D721Med (cell line): ENCODE measurements around the gene PHACTR2.
"Not testable (repeated sequence)": the region's sequence is repeated elsewhere in the genome, so short reads cannot be mapped to it uniquely, and the experiment has no call there.

Source experiments
- DNase-seq: peaks from one replicate; pipeline ENCODE4 v3.0.0; 2011; ENCODE audit warnings: low spot score; ENCODE audit not compliant: insufficient read length
- FAIRE-seq: peaks from 2 replicates; lab custom pipeline; 2011; peaks lifted over from hg19 to GRCh38; lab: Jason Lieb, UNC
- CTCF ChIP-seq: IDR thresholded peaks from 2 replicates; pipeline ENCODE4 v1.5.1; 2012; ENCODE audit warnings: mild to moderate bottlenecking, control low read depth; ENCODE audit not compliant: insufficient read depth; ENCODE audit errors: missing control alignments

PHACTR2 gene

GRCh38 chr6:143664171-143664570 is 13.6 kb upstream of the PHACTR2 start:
- FAIRE-seq (no peak), DNase-seq (no peak)
- TF ChIP-seq CTCF: no peak

- not testable (repeated sequence) for FAIRE-seq, DNase-seq
Measured at GRCh38 chr6:143666007-143666406, 11.8 kb upstream of the PHACTR2 start.

- FAIRE-seq, DNase-seq: not testable (repeated sequence)
Measured at GRCh38 chr6:143669483-143669882, 8.3 kb upstream of the PHACTR2 start.

DNA sequence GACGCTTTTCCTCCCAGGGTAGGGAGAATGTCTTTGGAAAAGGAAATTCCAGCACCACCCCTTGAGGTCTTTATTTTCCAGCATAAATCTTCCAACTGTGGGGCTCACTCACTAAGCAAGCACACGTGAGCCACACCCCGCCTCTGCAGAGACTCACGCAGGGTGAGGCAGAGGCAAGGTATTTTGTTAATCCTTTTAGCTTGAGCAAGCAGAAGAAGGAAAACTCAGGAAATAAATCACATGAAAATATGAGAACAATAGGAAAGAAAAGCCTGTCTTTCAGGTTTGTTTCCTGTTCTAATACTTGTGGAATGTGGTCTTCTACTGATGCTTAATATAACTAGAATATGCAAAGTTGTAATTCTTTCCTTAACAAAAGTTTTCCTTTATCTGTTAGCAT is 4.1 kb upstream of the PHACTR2 start:
- no peak for TF ChIP-seq CTCF
- DNase-seq (no peak), FAIRE-seq (no peak)

- FAIRE-seq: no peak
- DNase-seq: no peak
- no peak for TF ChIP-seq CTCF
Measured at GRCh38 chr6:143674483-143675381, 3.0 kb upstream of the PHACTR2 start.

DNA sequence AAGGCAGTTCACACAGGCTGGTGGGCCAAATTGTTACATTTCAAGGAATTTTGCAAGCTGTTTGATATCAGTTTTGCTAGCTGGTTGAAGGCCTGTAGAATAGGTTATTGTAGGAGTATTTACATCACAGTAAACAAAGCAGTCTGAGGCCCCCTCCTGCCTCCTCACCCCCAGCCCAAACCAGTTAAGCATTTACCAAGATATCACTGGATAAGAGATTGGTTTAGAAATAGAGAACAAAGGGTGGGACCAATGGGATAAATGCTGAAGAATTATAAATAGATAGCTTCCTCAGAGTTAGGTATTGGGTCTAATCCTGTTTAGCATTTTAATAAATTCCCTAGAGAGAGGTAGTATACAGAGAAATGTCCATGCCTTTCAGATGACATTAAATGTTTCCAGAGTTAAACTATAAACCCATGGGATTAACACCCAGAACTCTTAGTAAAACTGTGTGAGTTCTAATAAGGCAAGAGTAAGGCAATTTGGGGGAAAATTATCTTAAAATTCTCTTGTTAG is 2.3 kb upstream of the PHACTR2 start:
- FAIRE-seq (no peak), DNase-seq (no peak)
- TF ChIP-seq CTCF: no peak

DNA sequence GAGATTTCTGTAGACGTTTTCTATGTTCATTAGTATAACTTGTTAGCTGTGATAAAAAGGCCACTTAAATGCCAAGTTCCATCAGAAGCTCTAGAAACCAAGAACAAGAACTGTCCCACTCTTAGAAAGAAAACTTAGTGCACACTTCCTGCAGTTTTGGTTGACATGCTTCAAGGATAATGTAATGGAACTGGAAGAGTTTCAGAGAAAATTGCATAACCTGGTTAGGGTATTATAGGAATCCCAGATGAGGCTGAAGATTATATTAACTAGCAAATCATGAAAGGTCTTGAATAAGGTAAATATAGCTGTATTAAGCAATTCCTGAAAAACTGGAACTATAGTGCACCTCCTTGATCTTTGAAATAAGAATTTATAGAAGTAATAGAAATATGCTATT is 1.8 kb upstream of the PHACTR2 start:
- DNase-seq: no peak
- FAIRE-seq: no peak

More for the DNA sequence above, 1.8 kb upstream of the PHACTR2 start:
- no peak for TF ChIP-seq CTCF
